Hepatic stellate cell (primary cell): ENCODE data around the gene LAMP2.

Experiments
- DNase-seq: peaks from one replicate; pipeline ENCODE4 v3.0.0; 2011; ENCODE audit warnings: low spot score

LAMP2 gene

GRCh38 chrX:120456973-120457372 is 12.1 kb downstream of the LAMP2 start:
- no peak for DNase-seq

- peak; percentile 11 for DNase-seq
Measured at GRCh38 chrX:120453985-120454384, 15.1 kb downstream of the LAMP2 start.

- DNase-seq, result peak; percentile 19
Measured at GRCh38 chrX:120452131-120452530, 17.0 kb downstream of the LAMP2 start.

GRCh38 chrX:120450163-120450562 is 18.9 kb downstream of the LAMP2 start:
- DNase-seq, result peak; percentile 6

- no peak for DNase-seq
Measured at GRCh38 chrX:120446498-120446897, 22.6 kb downstream of the LAMP2 start.

GRCh38 chrX:120439921-120440320 is 29.2 kb downstream of the LAMP2 start:
- DNase-seq, result no peak

- no peak for DNase-seq
Measured at GRCh38 chrX:120429776-120430540, 39.1 kb downstream of the LAMP2 start.

GRCh38 chrX:120428309-120428708 is 40.8 kb downstream of the LAMP2 start:
- no peak for DNase-seq

GRCh38 chrX:120426599-120426998 is 42.5 kb downstream of the LAMP2 start:
- DNase-seq, result no peak

- DNase-seq, result no peak
Measured at GRCh38 chrX:120419463-120419862, 49.6 kb downstream of the LAMP2 start.

GRCh38 chrX:120408168-120408567 is 60.9 kb downstream of the LAMP2 start:
- DNase-seq, result no peak

- no peak for DNase-seq
Measured at GRCh38 chrX:120406638-120407037, 62.5 kb downstream of the LAMP2 start.

GRCh38 chrX:120402369-120402768 is 66.7 kb downstream of the LAMP2 start:
- no peak for DNase-seq

GRCh38 chrX:120401301-120401700 is 67.8 kb downstream of the LAMP2 start:
- DNase-seq, result no peak

- no peak for DNase-seq
Measured at GRCh38 chrX:120380699-120381098, 88.4 kb downstream of the LAMP2 start.

- DNase-seq, result no peak
Measured at GRCh38 chrX:120379937-120380681, 89.0 kb downstream of the LAMP2 start.

GRCh38 chrX:120378570-120378969 is 90.5 kb downstream of the LAMP2 start:
- DNase-seq, result no peak
